ENCODE data around the gene FBXL15. TPM values are rescaled to one million over a fixed set of nuclear protein-coding genes. Genes with fewer than 3 reads are reported as not detected.

The FBXL15 gene
- total RNA-seq (2014; rRNA removed; shearing (Covaris generic)) (23.1 and 23.6 TPM in 2 replicates), polyA plus RNA-seq (2016; fragmentation: Nextera tagmentation; extraction: Ambion mirVana) (17.7 and 19.8 TPM in 2 replicates)

GRCh38 chr10:102420714-102421506 lies at the start of gene FBXL15:
FBXL15 (plus strand) TSS chr10:102420836; CDS start chr10:102421130, 294 bp downstream.
- peak; percentile 98 for DNase-seq
- no peaks in the 10 kb centered on the region for H3K9me3 ChIP-seq (ENCODE audit: low read depth)
- no peaks in the 10 kb centered on the region for H4K20me1 ChIP-seq (ENCODE audit: insufficient read depth)
- H3K9me2 ChIP-seq (ENCODE audit: insufficient read depth) = no peaks in the 10 kb centered on the region
- WGBS, 2 experiments (ENCODE audit: low coverage in 1 of 2, low lambda C conversion rate in 2 of 2, missing lambda C conversion rate in 2 of 2) = 1 to 2% methylated on average over 60 to 66 of the region's 66 CpGs
- H3F3A ChIP-seq (ENCODE audit: insufficient read depth) = peaks cover 13% of the 10 kb centered on the region; the same call in 1 of the 2 replicates
- TF ChIP-seq EZH2 (IDR thresholded peaks at IDR 0.05; ENCODE audit: insufficient read depth, poor library complexity, severe bottlenecking) (no peak), EZH2phosphoT487 (IDR thresholded peaks at IDR 0.05; ENCODE audit: insufficient read depth, low read depth) (no peak)
- in situ Hi-C loops (cut with MboI) = no loop called here
- peak within 1 kb of the TSS; percentile 95 for H3K4me2 ChIP-seq (ENCODE audit: unreplicated experiment)
- H2AFZ ChIP-seq = peak within 1 kb of the TSS; percentile 93
- peak within 1 kb of the TSS; percentile 33 for H3K27ac ChIP-seq
- no peaks in the 10 kb centered on the region for H3K27me3 ChIP-seq (replicated peaks; ENCODE audit: insufficient read depth)
- no peaks in the 10 kb centered on the region for H3K36me3 ChIP-seq (ENCODE audit: low read depth)
- no peaks in the 10 kb centered on the region for H3K79me2 ChIP-seq (ENCODE audit: insufficient read depth)
- H3K4me3 ChIP-seq = peak within 1 kb of the TSS; percentile 84
- H3K9ac ChIP-seq = peak within 1 kb of the TSS; percentile 83
- peaks cover 18% of the 10 kb centered on the region for H3K4me1 ChIP-seq (ENCODE audit: insufficient read depth)

- H3K4me1 ChIP-seq (ENCODE audit: insufficient read depth) = 0 out of 2 replicates have a peak, but pooled peaks cover 7% of the 10 kb centered on the region
- H3K27me3 ChIP-seq (replicated peaks; ENCODE audit: insufficient read depth) = no peaks in the 10 kb centered on the region
- H3K4me3 ChIP-seq = no peak overlapping the region
- in situ Hi-C loops (cut with MboI) = no loop called here
- H3K36me3 ChIP-seq (ENCODE audit: low read depth) = peaks cover 61% of the 10 kb centered on the region
- H3K27ac ChIP-seq = no peak overlapping the region
- no peak for DNase-seq
- no peaks in the 10 kb centered on the region for H3F3A ChIP-seq (ENCODE audit: insufficient read depth)
- 98 to 100% methylated on average over 2 of the region's 2 CpGs for WGBS, 2 experiments (ENCODE audit: low coverage in 1 of 2, low lambda C conversion rate in 2 of 2, missing lambda C conversion rate in 2 of 2)
- H3K9ac ChIP-seq = no peak overlapping the region
- H3K4me2 ChIP-seq (ENCODE audit: unreplicated experiment) = no peak overlapping the region
- no peak overlapping the region for H2AFZ ChIP-seq
- H3K9me2 ChIP-seq (ENCODE audit: insufficient read depth) = no peaks in the 10 kb centered on the region
- no peaks in the 10 kb centered on the region for H4K20me1 ChIP-seq (ENCODE audit: insufficient read depth)
- no peaks in the 10 kb centered on the region for H3K9me3 ChIP-seq (ENCODE audit: low read depth)
- 0 out of 2 replicates have a peak, but pooled peaks cover 4% of the 10 kb centered on the region for H3K79me2 ChIP-seq (ENCODE audit: insufficient read depth)
- TF ChIP-seq EZH2phosphoT487 (IDR thresholded peaks at IDR 0.05; ENCODE audit: insufficient read depth, low read depth) = no peak
Observed at GRCh38 chr10:102371295-102371694, 49.3 kb upstream of the FBXL15 start.

GRCh38 chr10:102375250-102375649 lies 45.4 kb upstream of the FBXL15 start:
- Histone ChIP-seq H3K27me3 (replicated peaks; ENCODE audit: insufficient read depth) (no peaks in the 10 kb centered on the region), H2AFZ (no peak overlapping the region), H3K9me3 (ENCODE audit: low read depth) (no peaks in the 10 kb centered on the region), H3K9me2 (ENCODE audit: insufficient read depth) (no peaks in the 10 kb centered on the region), H3K4me2 (ENCODE audit: unreplicated experiment) (no peak overlapping the region), H3K27ac (no peak overlapping the region), H3K36me3 (ENCODE audit: low read depth) (peaks cover 56% of the 10 kb centered on the region), H3F3A (ENCODE audit: insufficient read depth) (no peaks in the 10 kb centered on the region), H3K9ac (no peak overlapping the region), H3K79me2 (ENCODE audit: insufficient read depth) (0 out of 2 replicates have a peak, but pooled peaks cover 4% of the 10 kb centered on the region), H4K20me1 (ENCODE audit: insufficient read depth) (no peaks in the 10 kb centered on the region), H3K4me1 (ENCODE audit: insufficient read depth) (no peaks in the 10 kb centered on the region), H3K4me3 (no peak overlapping the region)
- no peak for TF ChIP-seq EZH2 (IDR thresholded peaks at IDR 0.05; ENCODE audit: insufficient read depth, poor library complexity, severe bottlenecking)
- TF ChIP-seq EZH2phosphoT487 (IDR thresholded peaks at IDR 0.05; ENCODE audit: insufficient read depth, low read depth) = no peak
- in situ Hi-C loops (cut with MboI) = no loop called here
- 86 to 87% methylated on average over 7 of the region's 7 CpGs for WGBS, 2 experiments (ENCODE audit: low coverage in 1 of 2, low lambda C conversion rate in 2 of 2, missing lambda C conversion rate in 2 of 2)
- no peak for DNase-seq

- no peaks in the 10 kb centered on the region for H3K9me2 ChIP-seq (ENCODE audit: insufficient read depth)
- no peaks in the 10 kb centered on the region for H3K4me1 ChIP-seq (ENCODE audit: insufficient read depth)
- no peak for DNase-seq
- no peak for TF ChIP-seq EZH2 (IDR thresholded peaks at IDR 0.05; ENCODE audit: insufficient read depth, poor library complexity, severe bottlenecking)
- no peak for TF ChIP-seq EZH2phosphoT487 (IDR thresholded peaks at IDR 0.05; ENCODE audit: insufficient read depth, low read depth)
- no peaks in the 10 kb centered on the region for H3F3A ChIP-seq (ENCODE audit: insufficient read depth)
- H4K20me1 ChIP-seq (ENCODE audit: insufficient read depth) = no peaks in the 10 kb centered on the region
- in situ Hi-C loops (cut with MboI) = no loop called here
- H3K27ac ChIP-seq = no peak overlapping the region
- H3K79me2 ChIP-seq (ENCODE audit: insufficient read depth) = 0 out of 2 replicates have a peak, but pooled peaks cover 4% of the 10 kb centered on the region
- H3K9me3 ChIP-seq (ENCODE audit: low read depth) = no peaks in the 10 kb centered on the region
- H3K9ac ChIP-seq = no peak overlapping the region
- peaks cover 49% of the 10 kb centered on the region for H3K36me3 ChIP-seq (ENCODE audit: low read depth)
- no peak overlapping the region for H3K4me3 ChIP-seq
- WGBS, 2 experiments (ENCODE audit: low coverage in 1 of 2, low lambda C conversion rate in 2 of 2, missing lambda C conversion rate in 2 of 2) = 82 to 98% methylated on average over 2 of the region's 2 CpGs
- H3K27me3 ChIP-seq (replicated peaks; ENCODE audit: insufficient read depth) = no peaks in the 10 kb centered on the region
- H2AFZ ChIP-seq = no peak overlapping the region
- H3K4me2 ChIP-seq (ENCODE audit: unreplicated experiment) = no peak overlapping the region
Observed at GRCh38 chr10:102375867-102376266, 44.8 kb upstream of the FBXL15 start.
